ENCODE measurements around the gene HJURP.

Gene HJURP

GRCh38 chr2:233832869-233833311 lies 21.4 kb downstream of the HJURP start:
- peaks cover 2% of the 10 kb centered on the region; the same call in 1 of the 2 replicates for H3F3A ChIP-seq (ENCODE audit: low read depth)

GRCh38 chr2:233832414-233832813 lies 21.9 kb downstream of the HJURP start:
- Histone ChIP-seq H3K27me3 (ENCODE audit: insufficient read depth, low read length, poor library complexity, severe bottlenecking) (no peaks in the 10 kb centered on the region), H3K9me3 (ENCODE audit: insufficient read depth, low read depth, low read length) (no peaks in the 10 kb centered on the region), H3F3A (ENCODE audit: low read depth) (peaks cover 2% of the 10 kb centered on the region; the same call in 1 of the 2 replicates), H3K4me1 (ENCODE audit: insufficient read depth, low read length, poor library complexity, severe bottlenecking) (peaks cover 2% of the 10 kb centered on the region), H3K4me3 (ENCODE audit: low read length, poor library complexity, severe bottlenecking) (no peak overlapping the region), H2AFZ (ENCODE audit: low read length) (no peak overlapping the region), H4K20me1 (ENCODE audit: insufficient read depth, low read length, poor library complexity, severe bottlenecking) (peaks cover 8% of the 10 kb centered on the region), H3K36me3 (ENCODE audit: insufficient read depth, low read length) (peaks cover 52% of the 10 kb centered on the region), H3K79me2 (ENCODE audit: insufficient read depth, low read length) (peaks cover 28% of the 10 kb centered on the region), H3K9me2 (replicated peaks; ENCODE audit: low read depth, low read length) (no peaks in the 10 kb centered on the region), H3K9ac (ENCODE audit: low read depth, low read length, poor library complexity, severe bottlenecking) (no peak overlapping the region), H3K4me2 (ENCODE audit: low read depth, low read length, poor library complexity, severe bottlenecking) (no peak overlapping the region)
- TF ChIP-seq EZH2phosphoT487 (IDR thresholded peaks at IDR 0.05; ENCODE audit: borderline replicate concordance) (no peak), CTCF (conservative IDR thresholded peaks at IDR 0.05; ENCODE audit: low read length) (no peak)

More at GRCh38 chr2:233832869-233833311, 21.4 kb downstream of the HJURP start:
- H2AFZ ChIP-seq (ENCODE audit: low read length): no peak overlapping the region
- H4K20me1 ChIP-seq (ENCODE audit: insufficient read depth, low read length, poor library complexity, severe bottlenecking): peaks cover 12% of the 10 kb centered on the region
- peaks cover 7% of the 10 kb centered on the region for H3K4me1 ChIP-seq (ENCODE audit: insufficient read depth, low read length, poor library complexity, severe bottlenecking)
- H3K9me3 ChIP-seq (ENCODE audit: insufficient read depth, low read depth, low read length): no peaks in the 10 kb centered on the region
- H3K27me3 ChIP-seq (ENCODE audit: insufficient read depth, low read length, poor library complexity, severe bottlenecking): no peaks in the 10 kb centered on the region
- H3K9me2 ChIP-seq (replicated peaks; ENCODE audit: low read depth, low read length): no peaks in the 10 kb centered on the region
- TF ChIP-seq EZH2phosphoT487 (IDR thresholded peaks at IDR 0.05; ENCODE audit: borderline replicate concordance) (no peak), CTCF (conservative IDR thresholded peaks at IDR 0.05; ENCODE audit: low read length) (no peak; the same call in 1 of the 2 replicates)
- no peak overlapping the region for H3K4me3 ChIP-seq (ENCODE audit: low read length, poor library complexity, severe bottlenecking)
- no peak overlapping the region for H3K9ac ChIP-seq (ENCODE audit: low read depth, low read length, poor library complexity, severe bottlenecking)
- H3K36me3 ChIP-seq (ENCODE audit: insufficient read depth, low read length): peaks cover 57% of the 10 kb centered on the region
- H3K79me2 ChIP-seq (ENCODE audit: insufficient read depth, low read length): peaks cover 32% of the 10 kb centered on the region
- H3K4me2 ChIP-seq (ENCODE audit: low read depth, low read length, poor library complexity, severe bottlenecking): no peak overlapping the region

- no peaks in the 10 kb centered on the region for H3K4me1 ChIP-seq (ENCODE audit: insufficient read depth, low read length, poor library complexity, severe bottlenecking)
These were observed 22.5 kb downstream of the HJURP start for GRCh38 chr2:233831861-233832260.

More at GRCh38 chr2:233831861-233832260, 22.5 kb downstream of the HJURP start:
- Histone ChIP-seq H4K20me1 (ENCODE audit: insufficient read depth, low read length, poor library complexity, severe bottlenecking) (peaks cover 5% of the 10 kb centered on the region), H3K9me3 (ENCODE audit: insufficient read depth, low read depth, low read length) (no peaks in the 10 kb centered on the region), H3K79me2 (ENCODE audit: insufficient read depth, low read length) (peaks cover 22% of the 10 kb centered on the region), H3F3A (ENCODE audit: low read depth) (peaks cover 2% of the 10 kb centered on the region; the same call in 1 of the 2 replicates), H3K4me2 (ENCODE audit: low read depth, low read length, poor library complexity, severe bottlenecking) (no peak overlapping the region), H3K36me3 (ENCODE audit: insufficient read depth, low read length) (peaks cover 47% of the 10 kb centered on the region), H3K4me3 (ENCODE audit: low read length, poor library complexity, severe bottlenecking) (no peak overlapping the region), H3K27me3 (ENCODE audit: insufficient read depth, low read length, poor library complexity, severe bottlenecking) (no peaks in the 10 kb centered on the region), H2AFZ (ENCODE audit: low read length) (no peak overlapping the region), H3K9me2 (replicated peaks; ENCODE audit: low read depth, low read length) (no peaks in the 10 kb centered on the region), H3K9ac (ENCODE audit: low read depth, low read length, poor library complexity, severe bottlenecking) (no peak overlapping the region)
- TF ChIP-seq CTCF (conservative IDR thresholded peaks at IDR 0.05; ENCODE audit: low read length) (no peak), EZH2phosphoT487 (IDR thresholded peaks at IDR 0.05; ENCODE audit: borderline replicate concordance) (no peak)
